ENCODE data around the gene F2RL3. TPM values are rescaled to one million over a fixed set of nuclear protein-coding genes. Genes with fewer than 3 reads are reported as not detected.

F2RL3 gene
- not detected in 2 replicates for total RNA-seq

GRCh38 chr19:16888629-16889365 lies at the start of gene F2RL3:
TSS of gene F2RL3 (plus strand) at chr19:16888999. CDS start at chr19:16889190, 191 bp downstream.

Other genes starting within 250 kb of the F2RL3 start
- gene SMIM7, start 228.9 kb upstream of the F2RL3 start, total RNA-seq: 54.9 and 90.6 TPM in 2 replicates
- 1.0 and 2.1 TPM in 2 replicates for gene TMEM38A, start 227.9 kb upstream of the F2RL3 start, total RNA-seq
- not detected in 2 replicates for gene NWD1, start 169.2 kb upstream of the F2RL3 start, total RNA-seq
- 22.6 and 60.9 TPM in 2 replicates for gene SIN3B, start 59.6 kb upstream of the F2RL3 start, total RNA-seq
- gene CPAMD8, start 137.8 kb downstream of the F2RL3 start, total RNA-seq: 0.23 and 0.59 TPM in 2 replicates
- 1.8 and 2.8 TPM in 2 replicates for gene HAUS8, start 186.5 kb downstream of the F2RL3 start, total RNA-seq
- gene MYO9B, start 186.8 kb downstream of the F2RL3 start, total RNA-seq: 75.4 and 148 TPM in 2 replicates